Measurements from ENCODE around the gene SLC25A53. TPM values are rescaled to one million over a fixed set of nuclear protein-coding genes. Genes with fewer than 3 reads are reported as not detected.

Gene SLC25A53
- total and polyA plus RNA-seq, 2 of the 4 experiments (the other 2 are of a cell fraction): 3.7 to 5.9 TPM

DNA sequence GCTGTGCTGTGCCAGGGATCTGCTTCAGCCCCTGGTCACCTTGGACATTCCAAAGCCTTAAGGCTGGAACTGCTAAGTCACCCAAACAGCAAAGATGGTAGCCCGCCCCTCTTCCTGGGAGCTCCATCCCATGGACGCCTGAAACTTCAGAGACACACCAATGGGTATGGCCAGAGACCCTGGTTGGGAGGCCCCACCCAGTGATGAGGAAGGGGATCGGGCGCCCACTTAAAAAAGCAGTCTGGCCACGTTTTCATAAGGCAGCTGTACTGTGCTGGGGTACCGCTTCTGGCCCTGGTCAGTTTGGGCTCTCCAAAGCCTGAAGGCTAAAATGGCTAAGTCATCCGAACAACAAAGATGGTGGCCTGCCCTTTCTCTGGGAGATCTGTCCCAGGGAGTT lies 71.3 kb downstream of the SLC25A53 start:
- ATAC-seq (ENCODE audit: low read depth): no peak
- H3K27ac ChIP-seq (ENCODE audit: insufficient read depth, low read length): no peak overlapping the region
- intact Hi-C loops (cut with micrococcal nuclease): no loop called here
- H3K4me2 ChIP-seq (ENCODE audit: low read depth, low read length): no peak overlapping the region
- no peak overlapping the region for H3K56ac ChIP-seq (ENCODE audit: extremely low read depth, insufficient read depth, low read length)
- H2AFZ ChIP-seq (replicated peaks; ENCODE audit: low read length, poor library complexity): peak overlapping the region; percentile 11
- no peaks in the 10 kb centered on the region for H3K9me1 ChIP-seq (ENCODE audit: insufficient read depth, low read length)
- dilution Hi-C loops (cut with HindIII; ENCODE audit: low sequenced_read_pairs, unreplicated experiment): no loop called here
- H3K9me3 ChIP-seq (ENCODE audit: control insufficient read depth, insufficient read depth, low read length): no peaks in the 10 kb centered on the region
- H2BK5ac ChIP-seq (ENCODE audit: low read depth, low read length, poor library complexity, severe bottlenecking): no peak overlapping the region
- H2AK9ac ChIP-seq (replicated peaks; ENCODE audit: low read depth, low read length, poor library complexity): no peak overlapping the region
- WGBS, 2 experiments (ENCODE audit: extremely low coverage in 2 of 2, insufficient read length in 1 of 2): 80% methylated on average over 3 of the region's 7 CpGs; no CpG with 5 or more reads in 1 of the 2 experiments
- in situ Hi-C loops (cut with MboI; ENCODE audit: low sequenced_read_pairs): no loop called here
- BruUV-seq (replicated peaks): no TSS peak
- H4K5ac ChIP-seq (ENCODE audit: low read depth, low read length): no peak overlapping the region
- DNase-seq: no peak
- no peak overlapping the region for H2BK120ac ChIP-seq (ENCODE audit: low read depth, low read length)
- no peak overlapping the region for H3K4ac ChIP-seq (ENCODE audit: low read depth, low read length)
- no peak overlapping the region for H4K8ac ChIP-seq (ENCODE audit: low read depth in 2 of 2, low read length in 2 of 2)
- H2BK15ac ChIP-seq (ENCODE audit: low read depth, low read length): no peak overlapping the region
- no peaks in the 10 kb centered on the region for H3K79me1 ChIP-seq (ENCODE audit: low read depth in 1 of 2, low read length in 2 of 2)
- no peaks in the 10 kb centered on the region for H4K20me1 ChIP-seq (ENCODE audit: insufficient read depth, low read length)
- H3K9ac ChIP-seq (ENCODE audit: low read depth, low read length): no peak overlapping the region
- no peak overlapping the region for H3K23ac ChIP-seq (ENCODE audit: low read depth, low read length)
- CTCF ChIA-PET: no interaction called here
- POLR2A ChIA-PET (ENCODE audit: unreplicated experiment): no interaction called here
- no peaks in the 10 kb centered on the region for H3K4me1 ChIP-seq (ENCODE audit: control insufficient read depth, insufficient read depth, low read length)
- peaks cover 4% of the 10 kb centered on the region for H3K27me3 ChIP-seq (ENCODE audit: control insufficient read depth, insufficient read depth, low read length)
- no peaks in the 10 kb centered on the region for H3K36me3 ChIP-seq (ENCODE audit: control insufficient read depth, insufficient read depth, low read length)
- no peak overlapping the region for H2AK5ac ChIP-seq (ENCODE audit: low read depth, low read length)
- H3K4me3 ChIP-seq (ENCODE audit: insufficient read depth, low read depth, low read length): no peak overlapping the region
- no peak for TF ChIP-seq MAZ (IDR thresholded peaks at IDR 0.05; ENCODE audit: borderline replicate concordance, low read depth, low read length)
- TF ChIP-seq SMC3 (IDR thresholded peaks at IDR 0.05; ENCODE audit: low read depth, low read length): no peak
- TF ChIP-seq CHD1 (IDR thresholded peaks at IDR 0.05; ENCODE audit: low read depth, low read length): no peak
- TF ChIP-seq MXI1 (IDR thresholded peaks at IDR 0.05; ENCODE audit: borderline replicate concordance, low read depth, low read length): no peak
- TF ChIP-seq, protein P1, sequence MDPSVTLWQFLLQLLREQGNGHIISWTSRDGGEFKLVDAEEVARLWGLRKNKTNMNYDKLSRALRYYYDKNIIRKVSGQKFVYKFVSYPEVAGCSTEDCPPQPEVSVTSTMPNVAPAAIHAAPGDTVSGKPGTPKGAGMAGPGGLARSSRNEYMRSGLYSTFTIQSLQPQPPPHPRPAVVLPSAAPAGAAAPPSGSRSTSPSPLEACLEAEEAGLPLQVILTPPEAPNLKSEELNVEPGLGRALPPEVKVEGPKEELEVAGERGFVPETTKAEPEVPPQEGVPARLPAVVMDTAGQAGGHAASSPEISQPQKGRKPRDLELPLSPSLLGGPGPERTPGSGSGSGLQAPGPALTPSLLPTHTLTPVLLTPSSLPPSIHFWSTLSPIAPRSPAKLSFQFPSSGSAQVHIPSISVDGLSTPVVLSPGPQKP (IDR thresholded peaks at IDR 0.05; ENCODE audit: borderline replicate concordance, low read depth, low read length): no peak
- TF ChIP-seq, protein P2, sequence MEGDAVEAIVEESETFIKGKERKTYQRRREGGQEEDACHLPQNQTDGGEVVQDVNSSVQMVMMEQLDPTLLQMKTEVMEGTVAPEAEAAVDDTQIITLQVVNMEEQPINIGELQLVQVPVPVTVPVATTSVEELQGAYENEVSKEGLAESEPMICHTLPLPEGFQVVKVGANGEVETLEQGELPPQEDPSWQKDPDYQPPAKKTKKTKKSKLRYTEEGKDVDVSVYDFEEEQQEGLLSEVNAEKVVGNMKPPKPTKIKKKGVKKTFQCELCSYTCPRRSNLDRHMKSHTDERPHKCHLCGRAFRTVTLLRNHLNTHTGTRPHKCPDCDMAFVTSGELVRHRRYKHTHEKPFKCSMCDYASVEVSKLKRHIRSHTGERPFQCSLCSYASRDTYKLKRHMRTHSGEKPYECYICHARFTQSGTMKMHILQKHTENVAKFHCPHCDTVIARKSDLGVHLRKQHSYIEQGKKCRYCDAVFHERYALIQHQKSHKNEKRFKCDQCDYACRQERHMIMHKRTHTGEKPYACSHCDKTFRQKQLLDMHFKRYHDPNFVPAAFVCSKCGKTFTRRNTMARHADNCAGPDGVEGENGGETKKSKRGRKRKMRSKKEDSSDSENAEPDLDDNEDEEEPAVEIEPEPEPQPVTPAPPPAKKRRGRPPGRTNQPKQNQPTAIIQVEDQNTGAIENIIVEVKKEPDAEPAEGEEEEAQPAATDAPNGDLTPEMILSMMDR (conservative IDR thresholded peaks at IDR 0.05; ENCODE audit: low read depth, low read length): no peak
- no peak for TF ChIP-seq RAD21 (IDR thresholded peaks at IDR 0.05; ENCODE audit: low read length)
- no peak for TF ChIP-seq BHLHE40 (IDR thresholded peaks at IDR 0.05; ENCODE audit: low read depth, low read length)
- TF ChIP-seq USF2 (IDR thresholded peaks at IDR 0.05; ENCODE audit: low read depth, low read length): no peak
- TF ChIP-seq MAFK (IDR thresholded peaks at IDR 0.05; ENCODE audit: low read depth, low read length): no peak
- no peak overlapping the region for H3K14ac ChIP-seq (replicated peaks; ENCODE audit: low read depth, low read length)
- no peak overlapping the region for H4K91ac ChIP-seq (ENCODE audit: insufficient read depth, low read depth, low read length)
- no peak overlapping the region for H3K18ac ChIP-seq (ENCODE audit: low read depth, low read length)
- no peak overlapping the region for H2BK20ac ChIP-seq (ENCODE audit: low read depth, low read length)

Data from IMR-90 (cell line).